Esophagus muscularis mucosa (tissue), 3 donors: ENCODE measurements around the gene TMEM271.

Experiments
- CTCF ChIP-seq, 3 experiments: fragments of 200-600 bp in 2 of 3; fragments of 450-650 bp in 1 of 3; sonication (generic) in 2 of 3; IDR thresholded peaks; one replicate each; pipeline ENCODE4 v1.5.1; 2017 to 2019; ENCODE audit warnings: antibody characterized with exemption in 3 of 3, mild to moderate bottlenecking in 2 of 3, moderate library complexity in 1 of 3
- POLR2A ChIP-seq: fragments of 450-650 bp; IDR thresholded peaks from one replicate; pipeline ENCODE4 v1.6.1; 2017; ENCODE audit warnings: antibody characterized with exemption, moderate library complexity, mild to moderate bottlenecking, low read depth
- POLR2AphosphoS5 ChIP-seq, 2 donors: sonication (generic); formaldehyde crosslinking; IDR thresholded peaks; one replicate each; pipeline ENCODE4 v1.6.1; 2017; ENCODE audit warnings: antibody characterized with exemption in 2 of 2

GRCh38 chr4:560061-560460 is 16.0 kb downstream of the TMEM271 start:
- no peak for TF ChIP-seq CTCF (IDR thresholded peaks at IDR 0.05)
- no peak for TF ChIP-seq POLR2AphosphoS5 (IDR thresholded peaks at IDR 0.05)
- no peak for TF ChIP-seq POLR2A
